NCI-H1694 (cell line): ENCODE results near the gene PPARD.
"Not testable (repeated sequence)": the region's sequence is repeated elsewhere in the genome, so short reads cannot be mapped to it uniquely, and the experiment has no call there.

Experiments
- DNase-seq: peaks from one replicate; lab custom pipeline; 2025; lab: John Stamatoyannopoulos, UW

Gene PPARD

GRCh38 chr6:35438378-35439065 lies 96.2 kb downstream of the PPARD start:
- not testable (repeated sequence) for DNase-seq

- DNase-seq: no peak
Measured at GRCh38 chr6:35439308-35439707, 97.0 kb downstream of the PPARD start.

GRCh38 chr6:35441205-35441604 lies 98.8 kb downstream of the PPARD start:
- DNase-seq: no peak

GRCh38 chr6:35441642-35442041 lies 99.3 kb downstream of the PPARD start:
- DNase-seq: no peak

GRCh38 chr6:35442693-35443092 lies 100.3 kb downstream of the PPARD start:
- DNase-seq: no peak

GRCh38 chr6:35443341-35444030 lies 101.1 kb downstream of the PPARD start:
- no peak for DNase-seq

GRCh38 chr6:35445691-35446090 lies 103.3 kb downstream of the PPARD start:
- no peak for DNase-seq

- DNase-seq: peak; percentile 47
Measured at GRCh38 chr6:35448191-35448590, 105.8 kb downstream of the PPARD start.

GRCh38 chr6:35449287-35449881 lies 107.0 kb downstream of the PPARD start:
- DNase-seq: peak; percentile 81

GRCh38 chr6:35451354-35452182 lies 109.2 kb downstream of the PPARD start:
- no peak for DNase-seq

- peak; percentile 52 for DNase-seq
Measured at GRCh38 chr6:35452183-35453090, 110.1 kb downstream of the PPARD start, which contains the start of gene FANCE. TSS of gene FANCE (plus strand) at chr6:35452338. CDS start at chr6:35452546, 208 bp downstream.

GRCh38 chr6:35453236-35453635 lies 110.9 kb downstream of the PPARD start:
- DNase-seq: no peak

GRCh38 chr6:35454391-35455110 lies 112.2 kb downstream of the PPARD start:
- no peak for DNase-seq

GRCh38 chr6:35457907-35458306 lies 115.5 kb downstream of the PPARD start:
- DNase-seq: no peak

GRCh38 chr6:35461270-35461669 lies 118.9 kb downstream of the PPARD start:
- no peak for DNase-seq

GRCh38 chr6:35463292-35463691 lies 120.9 kb downstream of the PPARD start:
- no peak for DNase-seq

GRCh38 chr6:35465646-35466045 lies 123.3 kb downstream of the PPARD start:
- no peak for DNase-seq

GRCh38 chr6:35468181-35468979 lies 126.0 kb downstream of the PPARD start, which contains the start of gene RPL10A:
TSS of gene RPL10A (plus strand) at chr6:35468401. CDS start at chr6:35468435, 34 bp downstream.
- DNase-seq: peak; percentile 93

GRCh38 chr6:35468980-35469750 lies 126.8 kb downstream of the PPARD start:
- no peak for DNase-seq
